IMR-90 (cell line): ENCODE results near the gene PF4V1. TPM values are rescaled to one million over a fixed set of nuclear protein-coding genes. Genes with fewer than 3 reads are reported as not detected.

Source experiments
- ATAC-seq: fragments of 200-7000 bp; cut with Tn5 transposase; 2 replicates; pipeline ENCODE4 v1.9.1; 2020; ENCODE audit warnings: low read depth, mild to moderate bottlenecking, moderate library complexity
- BruUV-seq: library from RNA; stranded (reverse); fragments of 400-500 nt; replicated peaks from 2 replicates; lab custom pipeline; 2021; lab: Mats Ljungman, UMichigan
- CTCF ChIA-PET: fragments of 300-600 bp; formaldehyde crosslinking; extraction: SDS; loops from one replicate; lab custom pipeline; 2021; ENCODE audit warnings: antibody characterized with exemption; lab: Yijun Ruan, JAX
- POLR2A ChIA-PET: fragments of 300-600 bp; sonication (Branson Sonifier 250); formaldehyde crosslinking; loops from one replicate; lab custom pipeline; 2022; ENCODE audit warnings: antibody characterized with exemption; ENCODE audit not compliant: unreplicated experiment; lab: Charles Lee
- DNase-seq: peaks from one replicate; pipeline ENCODE4 v3.0.0; 2013
- H2AFZ ChIP-seq: replicated peaks from 2 replicates; pipeline ENCODE3; 2013; ENCODE audit warnings: low read length, mild to moderate bottlenecking; ENCODE audit not compliant: poor library complexity
- H2AK5ac ChIP-seq: 2 replicates; pipeline ENCODE4 v1.6.1; 2013; ENCODE audit warnings: low read depth, low read length, inconsistent platforms
- H2AK9ac ChIP-seq: replicated peaks from 2 replicates; pipeline ENCODE3; 2013; ENCODE audit warnings: mild to moderate bottlenecking, low read depth, low read length, moderate library complexity; ENCODE audit not compliant: poor library complexity
- H2BK120ac ChIP-seq: 2 replicates; pipeline ENCODE4 v1.6.1; 2013; ENCODE audit warnings: low read depth, low read length, inconsistent platforms
- H2BK15ac ChIP-seq: 3 replicates; pipeline ENCODE4 v1.6.1; 2013; ENCODE audit warnings: low read depth, low read length, inconsistent platforms
- H2BK20ac ChIP-seq: 2 replicates; pipeline ENCODE4 v1.6.1; 2013; ENCODE audit warnings: low read depth, mild to moderate bottlenecking, inconsistent platforms, low read length, moderate library complexity
- H2BK5ac ChIP-seq: 2 replicates; pipeline ENCODE4 v1.6.1; 2013; ENCODE audit warnings: mild to moderate bottlenecking, low read depth, low read length, inconsistent platforms; ENCODE audit not compliant: poor library complexity, severe bottlenecking
- H3K14ac ChIP-seq: replicated peaks from 2 replicates; pipeline ENCODE4 v1.6.1; 2013; ENCODE audit warnings: low read depth, low read length, inconsistent platforms
- H3K18ac ChIP-seq: 2 replicates; pipeline ENCODE4 v1.6.1; 2013; ENCODE audit warnings: low read depth, low read length, control low read depth
- H3K23ac ChIP-seq: 2 replicates; pipeline ENCODE4 v1.6.1; 2013; ENCODE audit warnings: low read depth, low read length, inconsistent platforms
- H3K27ac ChIP-seq: 2 replicates; pipeline ENCODE4 v1.5.1; 2013; ENCODE audit warnings: mild to moderate bottlenecking, control low read depth, low read length; ENCODE audit not compliant: insufficient read depth
- H3K27me3 ChIP-seq: 2 replicates; pipeline ENCODE4 v1.6.1; 2013; ENCODE audit warnings: low read length; ENCODE audit not compliant: control insufficient read depth, insufficient read depth
- H3K36me3 ChIP-seq: 2 replicates; pipeline ENCODE4 v1.6.1; 2013; ENCODE audit warnings: low read length, mixed read lengths; ENCODE audit not compliant: control insufficient read depth, insufficient read depth
- H3K4ac ChIP-seq: 2 replicates; pipeline ENCODE4 v1.6.1; 2013; ENCODE audit warnings: low read depth, low read length, inconsistent platforms
- H3K4me1 ChIP-seq: 2 replicates; pipeline ENCODE4 v1.6.1; 2013; ENCODE audit warnings: low read length, mixed read lengths; ENCODE audit not compliant: control insufficient read depth, insufficient read depth
- H3K4me2 ChIP-seq: 2 replicates; pipeline ENCODE4 v1.6.1; 2013; ENCODE audit warnings: low read depth, mild to moderate bottlenecking, control low read depth, low read length, moderate library complexity
- H3K4me3 ChIP-seq: 2 replicates; pipeline ENCODE4 v1.5.1; 2013; ENCODE audit warnings: low read depth, mild to moderate bottlenecking, control low read depth, low read length, moderate library complexity; ENCODE audit not compliant: insufficient read depth
- H3K56ac ChIP-seq: 2 replicates; pipeline ENCODE4 v1.6.1; 2013; ENCODE audit warnings: low read length, inconsistent platforms; ENCODE audit not compliant: insufficient read depth; ENCODE audit errors: extremely low read depth
- H3K79me1 ChIP-seq, 2 experiments: 2 replicates each; pipeline ENCODE4 v1.6.1; 2013; ENCODE audit warnings: low read length in 2 of 2, inconsistent platforms in 1 of 2, low read depth in 1 of 2
- H3K9ac ChIP-seq: 2 replicates; pipeline ENCODE4 v1.6.1; 2013; ENCODE audit warnings: low read depth, low read length, control low read depth
- H3K9me1 ChIP-seq: 2 replicates; pipeline ENCODE4 v1.6.1; 2013; ENCODE audit warnings: low read length, inconsistent platforms; ENCODE audit not compliant: insufficient read depth
- H3K9me3 ChIP-seq: 2 replicates; pipeline ENCODE4 v1.6.1; 2013; ENCODE audit warnings: low read length; ENCODE audit not compliant: control insufficient read depth, insufficient read depth
- H4K20me1 ChIP-seq: 2 replicates; pipeline ENCODE4 v1.6.1; 2013; ENCODE audit warnings: low read length, inconsistent platforms; ENCODE audit not compliant: insufficient read depth
- H4K5ac ChIP-seq: 2 replicates; pipeline ENCODE4 v1.6.1; 2013; ENCODE audit warnings: mild to moderate bottlenecking, low read depth, low read length, control low read depth
- H4K8ac ChIP-seq, 2 experiments: 2 replicates each; pipeline ENCODE4 v1.6.1; 2013; ENCODE audit warnings: low read depth in 2 of 2, low read length in 2 of 2, control low read depth in 1 of 2, inconsistent platforms in 1 of 2
- H4K91ac ChIP-seq: 2 replicates; pipeline ENCODE4 v1.6.1; 2013; ENCODE audit warnings: low read depth, low read length, inconsistent platforms; ENCODE audit not compliant: insufficient read depth
- MAFK ChIP-seq: IDR thresholded peaks from 2 replicates; pipeline ENCODE4 v1.6.1; 2012; ENCODE audit warnings: low read depth, low read length, improper control_type of control experiment
- NFE2L2 ChIP-seq: fragments of 150-350 bp; IDR thresholded peaks from 2 replicates; pipeline ENCODE4 v1.6.1; 2016; ENCODE audit warnings: low read depth, mild to moderate bottlenecking, low read length
- RFX5 ChIP-seq: IDR thresholded peaks from 2 replicates; pipeline ENCODE4 v1.8.0; 2012; ENCODE audit warnings: low read depth, mild to moderate bottlenecking, low read length, moderate library complexity
- WGBS, 2 experiments: methylation state at CpG; one replicate each; pipeline versions ENCODE4 v1.1.5 to v1.1.7; 2013; ENCODE audit warnings: missing lambda C conversion rate in 2 of 2; ENCODE audit not compliant: insufficient read length in 1 of 2; ENCODE audit errors: extremely low coverage in 2 of 2; 5-methylcytosine and 5-hydroxymethylcytosine counted together
- dilution Hi-C: fragments of 300-500 bp; cut with HindIII; formaldehyde crosslinking; loops from one replicate; pipeline ENCODE4 v1.14.3; 2018; ENCODE audit warnings: low sequenced_read_pairs; ENCODE audit not compliant: unreplicated experiment
- in situ Hi-C: fragments of 300-500 bp; cut with MboI; formaldehyde crosslinking; loops from 3 replicates; pipeline ENCODE4 v1.14.3; 2019; ENCODE audit warnings: low sequenced_read_pairs, inconsistent platforms, mixed read lengths
- intact Hi-C: fragments of 100-400 bp; cut with micrococcal nuclease; formaldehyde crosslinking; loops from 2 replicates; pipeline ENCODE4 v1.10.0; 2022
- polyA plus RNA-seq, 3 experiments: library from polyadenylated mRNA; depleted of rRNA; stranded (reverse); fragments of >200 nt; gene quantifications; 2 replicates each; pipeline ENCODE4 v1.2.3, GENCODE V29; 2012; ENCODE audit warnings: low replicate concordance in 1 of 3
- total RNA-seq: library from RNA; depleted of rRNA; stranded (reverse); fragments of >200 nt; gene quantifications from 2 replicates; pipeline ENCODE4 v1.2.3, GENCODE V29; 2012

Gene PF4V1
- total and polyA plus RNA-seq, 2 of the 4 experiments (the other 2 are of a cell fraction) = not detected

GRCh38 chr4:73832651-73833237 lies 20.4 kb upstream of the PF4V1 start:
- 100% methylated on average over 1 of the region's 1 CpG; no CpG with 5 or more reads in 1 of the 2 experiments for WGBS, 2 experiments
- CTCF ChIA-PET = no interaction called here
- H2AK9ac ChIP-seq = no peak overlapping the region

More at GRCh38 chr4:73832651-73833237, 20.4 kb upstream of the PF4V1 start:
- no peak overlapping the region for H3K9ac ChIP-seq
- no peaks in the 10 kb centered on the region; the same call in 1 of the 2 replicates for H3K9me1 ChIP-seq
- POLR2A ChIA-PET = no interaction called here
- no peaks in the 10 kb centered on the region for H3K9me3 ChIP-seq
- BruUV-seq = no TSS peak
- peaks cover 5% of the 10 kb centered on the region; the same call in 1 of the 2 replicates for H3K4me1 ChIP-seq
- H3K27me3 ChIP-seq = peaks cover 10% of the 10 kb centered on the region
- no peak overlapping the region for H4K5ac ChIP-seq
- no peak overlapping the region for H2BK120ac ChIP-seq
- dilution Hi-C loops = no loop called here
- H3K4ac ChIP-seq = no peak overlapping the region
- H2BK5ac ChIP-seq = no peak overlapping the region
- no peak overlapping the region for H3K27ac ChIP-seq
- no peak overlapping the region for H3K4me2 ChIP-seq
- H2BK15ac ChIP-seq = no peak overlapping the region
- H4K20me1 ChIP-seq = no peaks in the 10 kb centered on the region
- ATAC-seq (no peak), DNase-seq (peak; percentile 56)
- no peak overlapping the region for H3K18ac ChIP-seq
- no peak overlapping the region for H3K4me3 ChIP-seq
- in situ Hi-C loops = no loop called here
- TF ChIP-seq MAFK = peak; percentile 37; the same call in 1 of the 2 replicates
- TF ChIP-seq RFX5 = no peak
- no peak for TF ChIP-seq NFE2L2
- no peaks in the 10 kb centered on the region for H3K36me3 ChIP-seq
- no peak overlapping the region for H3K14ac ChIP-seq
- no peak overlapping the region for H2AFZ ChIP-seq
- H3K56ac ChIP-seq = no peak overlapping the region
- no peaks in the 10 kb centered on the region for H3K79me1 ChIP-seq
- no peak overlapping the region for H2BK20ac ChIP-seq
- no peak overlapping the region for H4K91ac ChIP-seq
- intact Hi-C loops = no loop called here
- no peak overlapping the region for H3K23ac ChIP-seq
- H4K8ac ChIP-seq = no peak overlapping the region
- no peak overlapping the region for H2AK5ac ChIP-seq
